HCT116 (cell line): Measurements from ENCODE around the gene WDR4. TPM values are rescaled to one million over a fixed set of nuclear protein-coding genes. Genes with fewer than 3 reads are reported as not detected.

ENCODE experiments used
- ATAC-seq: fragments of 200-7000 bp; cut with Tn5 transposase; 2 replicates; pipeline ENCODE4 v1.9.1; 2020; ENCODE audit warnings: mild to moderate bottlenecking, moderate library complexity
- BruUV-seq: library from RNA; stranded (reverse); fragments of 400-500 nt; replicated peaks from 2 replicates; lab custom pipeline; 2021; lab: Mats Ljungman, UMichigan
- CTCF ChIA-PET: fragments of 300-600 bp; sonication (Branson Sonifier 250); formaldehyde crosslinking; loops from one replicate; lab custom pipeline; 2021; ENCODE audit warnings: antibody characterized with exemption; lab: Charles Lee
- POLR2A ChIA-PET: fragments of 300-600, 350-600 bp; sonication (Branson Sonifier 250); formaldehyde crosslinking; loops from one replicate; lab custom pipeline; 2021; ENCODE audit warnings: antibody characterized with exemption; lab: Charles Lee
- RAD21 ChIA-PET, 2 experiments: fragments of 300-600 bp; sonication (Branson Sonifier 250); formaldehyde crosslinking; loops; one replicate each; lab custom pipeline; 2023; ENCODE audit warnings: low total read pairs in 2 of 2; ENCODE audit not compliant: uncharacterized antibody in 2 of 2, unreplicated experiment in 2 of 2, low non-redundant PET in 1 of 2; lab: Charles Lee
- DNase-seq: peaks from one replicate; pipeline ENCODE4 v3.0.0-alpha.2; 2010; ENCODE audit warnings: low read depth, low spot score
- H2AFZ ChIP-seq: fragments of 200-600 bp; shearing (Covaris generic), sonication (generic); 2 replicates; pipeline ENCODE4 v1.6.1; 2017; ENCODE audit warnings: low read depth, mixed run types, mixed read lengths, antibody characterized with exemption, low read length; ENCODE audit not compliant: poor library complexity, severe bottlenecking
- H3K27ac ChIP-seq: 2 replicates; pipeline ENCODE4 v1.5.1; 2012; ENCODE audit warnings: low read depth, low read length
- H3K27me3 ChIP-seq: fragments of 200-600 bp; sonication (generic); 2 replicates; pipeline ENCODE4 v1.6.1; 2016; ENCODE audit warnings: mixed run types, low read length, mixed read lengths; ENCODE audit not compliant: insufficient read depth
- H3K36me3 ChIP-seq, 2 experiments: fragments of 200-500 bp in 1 of 2; fragments of 200-600 bp in 1 of 2; sonication (Bioruptor generic) in 1 of 2; sonication (generic) in 1 of 2; 2 replicates each; pipeline versions ENCODE4 v1.5.1 to v1.6.1; 2014 to 2016; ENCODE audit warnings: low read length in 2 of 2, inconsistent platforms in 1 of 2, mixed read lengths in 1 of 2, mixed run types in 1 of 2; ENCODE audit not compliant: insufficient read depth in 2 of 2, control insufficient read depth in 1 of 2
- H3K4me1 ChIP-seq, 2 experiments: fragments of 200-600 bp in 1 of 2; sonication (generic) in 1 of 2; 2 replicates each; pipeline versions ENCODE4 v1.5.1 to v1.6.1; 2012 to 2017; ENCODE audit warnings: low read length in 2 of 2, inconsistent platforms in 1 of 2, mild to moderate bottlenecking in 1 of 2, mixed read lengths in 1 of 2, mixed run types in 1 of 2, moderate library complexity in 1 of 2; ENCODE audit not compliant: insufficient read depth in 2 of 2, control insufficient read depth in 1 of 2
- H3K4me2 ChIP-seq: fragments of 200-600 bp; sonication (generic); 2 replicates; pipeline ENCODE4 v1.6.1; 2017; ENCODE audit warnings: mixed run types, low read length, mixed read lengths
- H3K4me3 ChIP-seq, 2 experiments: fragments of 200-600 bp in 1 of 2; sonication (generic) in 1 of 2; replicated peaks in 1 of 2; 2 replicates each; pipeline ENCODE4 v1.5.1; 2011 to 2016; ENCODE audit warnings: low read length in 2 of 2, control low read depth in 1 of 2, low read depth in 1 of 2, mild to moderate bottlenecking in 1 of 2, mixed read lengths in 1 of 2, mixed run types in 1 of 2
- H3K79me2 ChIP-seq: fragments of 200-600 bp; sonication (generic); 2 replicates; pipeline ENCODE4 v1.6.1; 2017; ENCODE audit warnings: mild to moderate bottlenecking, mixed run types, low read length, moderate library complexity, mixed read lengths; ENCODE audit not compliant: insufficient read depth
- H3K9ac ChIP-seq: fragments of 200-600 bp; sonication (generic); 2 replicates; pipeline ENCODE4 v1.6.1; 2016; ENCODE audit warnings: low read length, mixed read lengths
- H3K9me2 ChIP-seq: fragments of 200-600 bp; sonication (generic), shearing (Covaris generic); 2 replicates; pipeline ENCODE4 v1.6.1; 2017; ENCODE audit warnings: mixed run types, mild to moderate bottlenecking, moderate library complexity; ENCODE audit not compliant: insufficient read depth
- H3K9me3 ChIP-seq, 2 experiments: fragments of 200-500 bp in 1 of 2; fragments of 200-600 bp in 1 of 2; sonication (Bioruptor generic) in 1 of 2; sonication (generic) in 1 of 2; 2 replicates each; pipeline ENCODE4 v1.6.1; 2014 to 2017; ENCODE audit warnings: low read length in 2 of 2, mixed read lengths in 2 of 2, inconsistent platforms in 1 of 2, low read depth in 1 of 2, mild to moderate bottlenecking in 1 of 2, mixed run types in 1 of 2, moderate library complexity in 1 of 2; ENCODE audit not compliant: control insufficient read depth in 1 of 2, insufficient read depth in 1 of 2
- H4K20me1 ChIP-seq: fragments of 200-600 bp; sonication (generic), shearing (Covaris generic); 2 replicates; pipeline ENCODE4 v1.6.1; 2017; ENCODE audit warnings: mixed run types, mild to moderate bottlenecking, moderate library complexity; ENCODE audit not compliant: insufficient read depth
- CBX3 ChIP-seq: IDR thresholded peaks from 2 replicates; pipeline ENCODE4 v1.6.1; 2012; ENCODE audit warnings: low read depth
- CEBPB ChIP-seq: IDR thresholded peaks from 2 replicates; pipeline ENCODE4 v1.6.1; 2012; ENCODE audit warnings: low read depth
- CTCF ChIP-seq, 3 experiments: fragments of 200-600 bp in 1 of 3; sonication (generic) in 1 of 3; IDR thresholded peaks in 2 of 3; conservative IDR thresholded peaks in 1 of 3; 2 replicates each; pipeline ENCODE4 v1.5.1; 2012 to 2017; ENCODE audit warnings: low read depth in 2 of 3, low read length in 2 of 3, antibody characterized with exemption in 1 of 3, borderline replicate concordance in 1 of 3, control low read depth in 1 of 3, mild to moderate bottlenecking in 1 of 3, mixed read lengths in 1 of 3, mixed run types in 1 of 3, moderate library complexity in 1 of 3; ENCODE audit not compliant: insufficient read depth in 1 of 3
- EZH2phosphoT487 ChIP-seq: fragments of 200-600 bp; IDR thresholded peaks from 2 replicates; pipeline ENCODE4 v1.6.1; 2018; ENCODE audit warnings: antibody characterized with exemption, borderline replicate concordance
- JUND ChIP-seq: IDR thresholded peaks from 2 replicates; pipeline ENCODE4 v1.6.1; 2012
- MAX ChIP-seq: IDR thresholded peaks from 2 replicates; pipeline ENCODE4 v1.6.1; 2012
- POLR2A ChIP-seq: IDR thresholded peaks from 2 replicates; pipeline ENCODE4 v1.7.0; 2011; ENCODE audit warnings: borderline replicate concordance; ENCODE audit not compliant: insufficient read depth, insufficient read length; ENCODE audit errors: extremely low read depth
- POLR2AphosphoS5 ChIP-seq: IDR thresholded peaks from 2 replicates; pipeline ENCODE4 v1.6.1; 2011; ENCODE audit warnings: mild to moderate bottlenecking, low read depth, low read length, moderate library complexity
- RAD21 ChIP-seq: IDR thresholded peaks from 2 replicates; pipeline ENCODE4 v1.6.1; 2012; ENCODE audit warnings: low read depth, mild to moderate bottlenecking
- REST ChIP-seq: IDR thresholded peaks from 2 replicates; pipeline ENCODE4 v1.6.1; 2012; ENCODE audit warnings: low read depth
- SRF ChIP-seq: IDR thresholded peaks from 2 replicates; pipeline ENCODE4 v1.6.1; 2012; ENCODE audit warnings: low read depth
- YY1 ChIP-seq: IDR thresholded peaks from 2 replicates; pipeline ENCODE4 v1.6.1; 2011; ENCODE audit warnings: low read length, low read depth, moderate library complexity, mild to moderate bottlenecking; ENCODE audit not compliant: insufficient replicate concordance; ENCODE audit errors: extremely low read depth
- ZFX ChIP-seq: fragments of 450-650 bp; IDR thresholded peaks from 2 replicates; pipeline ENCODE4 v1.6.1; 2017
- ZNF274 ChIP-seq: fragments of 200-500 bp; sonication (Bioruptor generic); IDR thresholded peaks from 2 replicates; pipeline ENCODE4 v1.6.1; 2014; ENCODE audit warnings: mild to moderate bottlenecking, low read depth, low read length, inconsistent platforms
- intact Hi-C: fragments of 100-400 bp; cut with micrococcal nuclease; formaldehyde crosslinking; loops from 2 replicates; pipeline ENCODE4 v1.10.0; 2022
- total RNA-seq: library from RNA; stranded (reverse); gene quantifications from one replicate; pipeline ENCODE4 v1.2.1, GENCODE V29; 2021; ENCODE audit not compliant: unreplicated experiment

Gene WDR4
- total RNA-seq, 1 experiment from 2014 or later: 34.8 TPM

GRCh38 chr21:42834726-42835191 lies 44.6 kb downstream of the WDR4 start:
- peaks cover 0 to 10% of the 10 kb centered on the region in 2 experiments; a peak in 1 of 4 replicates for H3K4me1 ChIP-seq
- BruUV-seq: no TSS peak
- ChIA-PET POLR2A (no interaction called here), RAD21 (no interaction called here), CTCF (interaction anchor here (0.9 kb wide), 1 partner anchor 242 kb away, joined by 3 read pairs; no protein-coding TSS in a partner anchor)
- H3K79me2 ChIP-seq: no peaks in the 10 kb centered on the region
- ATAC-seq (no peak), DNase-seq (no peak)
- H3K4me2 ChIP-seq: no peak overlapping the region
- TF ChIP-seq CEBPB (no peak), CBX3 (no peak), RAD21 (no peak), JUND (no peak), YY1 (no peak), REST (no peak), MAX (no peak), SRF (no peak), EZH2phosphoT487 (no peak), POLR2A (no peak), ZNF274 (no peak), ZFX (no peak), POLR2AphosphoS5 (no peak), CTCF (IDR thresholded peaks at IDR 0.05 in 2 of 3, conservative IDR thresholded peaks at IDR 0.05 in 1 of 3; ENCODE audit: borderline replicate concordance in 1 of 3, insufficient read depth in 1 of 3, low read depth in 2 of 3, low read length in 2 of 3) (no peak)
- no peak overlapping the region for H3K27ac ChIP-seq
- H2AFZ ChIP-seq: no peak overlapping the region
- no peaks in the 10 kb centered on the region for H4K20me1 ChIP-seq
- no peak overlapping the region for H3K4me3 ChIP-seq
- peaks cover 2 to 10% of the 10 kb centered on the region in 2 experiments; a peak in 1 of 4 replicates for H3K36me3 ChIP-seq
- no peaks in the 10 kb centered on the region for H3K27me3 ChIP-seq
- intact Hi-C loops: no loop called here
- H3K9me3 ChIP-seq: no peaks in the 10 kb centered on the region
- no peaks in the 10 kb centered on the region for H3K9me2 ChIP-seq
- H3K9ac ChIP-seq: no peak overlapping the region
